Ovary (tissue), 3 donors: ENCODE measurements around the gene SLC4A2.

Experiments
- EP300 ChIP-seq: sonication (generic); formaldehyde crosslinking; IDR thresholded peaks from one replicate; pipeline ENCODE4 v1.6.1; 2017; ENCODE audit warnings: antibody characterized with exemption
- POLR2A ChIP-seq: fragments of 450-650 bp; IDR thresholded peaks from one replicate; pipeline ENCODE4 v1.6.1; 2017; ENCODE audit warnings: antibody characterized with exemption, mild to moderate bottlenecking, moderate library complexity
- TF ChIP-seq, protein P1 (sequence below), 3 donors: fragments of 450-650 bp in 2 of 3; fragments of 200-600 bp in 1 of 3; IDR thresholded peaks; one replicate each; pipeline versions ENCODE4 v1.5.1 to v1.8.0; 2016 to 2022; ENCODE audit warnings: antibody characterized with exemption in 3 of 3, mild to moderate bottlenecking in 1 of 3
- donor health status: DM: no; HTN: no; CAD: no.

- TF ChIP-seq, protein P1, sequence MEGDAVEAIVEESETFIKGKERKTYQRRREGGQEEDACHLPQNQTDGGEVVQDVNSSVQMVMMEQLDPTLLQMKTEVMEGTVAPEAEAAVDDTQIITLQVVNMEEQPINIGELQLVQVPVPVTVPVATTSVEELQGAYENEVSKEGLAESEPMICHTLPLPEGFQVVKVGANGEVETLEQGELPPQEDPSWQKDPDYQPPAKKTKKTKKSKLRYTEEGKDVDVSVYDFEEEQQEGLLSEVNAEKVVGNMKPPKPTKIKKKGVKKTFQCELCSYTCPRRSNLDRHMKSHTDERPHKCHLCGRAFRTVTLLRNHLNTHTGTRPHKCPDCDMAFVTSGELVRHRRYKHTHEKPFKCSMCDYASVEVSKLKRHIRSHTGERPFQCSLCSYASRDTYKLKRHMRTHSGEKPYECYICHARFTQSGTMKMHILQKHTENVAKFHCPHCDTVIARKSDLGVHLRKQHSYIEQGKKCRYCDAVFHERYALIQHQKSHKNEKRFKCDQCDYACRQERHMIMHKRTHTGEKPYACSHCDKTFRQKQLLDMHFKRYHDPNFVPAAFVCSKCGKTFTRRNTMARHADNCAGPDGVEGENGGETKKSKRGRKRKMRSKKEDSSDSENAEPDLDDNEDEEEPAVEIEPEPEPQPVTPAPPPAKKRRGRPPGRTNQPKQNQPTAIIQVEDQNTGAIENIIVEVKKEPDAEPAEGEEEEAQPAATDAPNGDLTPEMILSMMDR (IDR thresholded peaks at IDR 0.05) = no peak
- no peak for TF ChIP-seq EP300
- no peak for TF ChIP-seq POLR2A
These were observed 48.5 kb downstream of the SLC4A2 start for GRCh38 chr7:151107882-151108281.
